ENCODE results near the gene NDUFS1.
"Not testable (repeated sequence)": the region's sequence is repeated elsewhere in the genome, so short reads cannot be mapped to it uniquely, and the experiment has no call there.

Gene NDUFS1

GRCh38 chr2:206159346-206160124 is at the start of gene NDUFS1, which contains the start of gene EEF1B2:
NDUFS1 (minus strand) TSS chr2:206159444; CDS start chr2:206153678, 5,766 bp downstream.
EEF1B2 (plus strand) TSS chr2:206159895; CDS start chr2:206159980, 85 bp downstream.
- DNase-seq (ENCODE audit: low spot score), result peak; percentile 99

GRCh38 chr2:206208900-206209299 is 49.7 kb upstream of the NDUFS1 start:
- no peak for DNase-seq (ENCODE audit: low spot score)

GRCh38 chr2:206207316-206207715 is 48.1 kb upstream of the NDUFS1 start:
- DNase-seq (ENCODE audit: low spot score), result not testable (repeated sequence)

- DNase-seq (ENCODE audit: low spot score), result no peak
Measured at GRCh38 chr2:206204710-206205109, 45.5 kb upstream of the NDUFS1 start.

GRCh38 chr2:206203331-206203730 is 44.1 kb upstream of the NDUFS1 start:
- DNase-seq (ENCODE audit: low spot score), result no peak

- DNase-seq (ENCODE audit: low spot score), result no peak
Measured at GRCh38 chr2:206202446-206202845, 43.2 kb upstream of the NDUFS1 start.

GRCh38 chr2:206201075-206201848 is 42.0 kb upstream of the NDUFS1 start:
- DNase-seq (ENCODE audit: low spot score), result no peak

GRCh38 chr2:206198677-206199076 is 39.4 kb upstream of the NDUFS1 start:
- peak; percentile 58 for DNase-seq (ENCODE audit: low spot score)

- no peak for DNase-seq (ENCODE audit: low spot score)
Measured at GRCh38 chr2:206193671-206194357, 34.6 kb upstream of the NDUFS1 start.

GRCh38 chr2:206192157-206192556 is 32.9 kb upstream of the NDUFS1 start:
- DNase-seq (ENCODE audit: low spot score), result no peak

GRCh38 chr2:206190689-206191088 is 31.4 kb upstream of the NDUFS1 start:
- no peak for DNase-seq (ENCODE audit: low spot score)

- no peak for DNase-seq (ENCODE audit: low spot score)
Measured at GRCh38 chr2:206190111-206190510, 30.9 kb upstream of the NDUFS1 start.

- no peak for DNase-seq (ENCODE audit: low spot score)
Measured at GRCh38 chr2:206189691-206190090, 30.4 kb upstream of the NDUFS1 start.

GRCh38 chr2:206181526-206181925 is 22.3 kb upstream of the NDUFS1 start:
- DNase-seq (ENCODE audit: low spot score), result not testable (repeated sequence)

GRCh38 chr2:206176901-206177300 is 17.7 kb upstream of the NDUFS1 start:
- DNase-seq (ENCODE audit: low spot score), result no peak

GRCh38 chr2:206176121-206176520 is 16.9 kb upstream of the NDUFS1 start:
- DNase-seq (ENCODE audit: low spot score), result no peak

GRCh38 chr2:206173147-206173546 is 13.9 kb upstream of the NDUFS1 start:
- no peak for DNase-seq (ENCODE audit: low spot score)

GRCh38 chr2:206171624-206172397 is 12.6 kb upstream of the NDUFS1 start:
- not testable (repeated sequence) for DNase-seq (ENCODE audit: low spot score)

GRCh38 chr2:206168230-206168629 is 9.0 kb upstream of the NDUFS1 start:
- not testable (repeated sequence) for DNase-seq (ENCODE audit: low spot score)

- peak; percentile 21 for DNase-seq (ENCODE audit: low spot score)
Measured at GRCh38 chr2:206164261-206164862, 5.1 kb upstream of the NDUFS1 start.

- no peak for DNase-seq (ENCODE audit: low spot score)
Measured at GRCh38 chr2:206163251-206163880, 4.1 kb upstream of the NDUFS1 start.

All from AG20443 (cell line).